ENCODE results near the gene DHRS11. TPM values are rescaled to one million over a fixed set of nuclear protein-coding genes. Genes with fewer than 3 reads are reported as not detected.
A peak's percentile ranks its signal among the peaks of the same experiment; 100 is the strongest.

Gene DHRS11
- total and polyA plus RNA-seq, 2 experiments from 2014 or later, result 21.9 to 25.0 TPM

DNA sequence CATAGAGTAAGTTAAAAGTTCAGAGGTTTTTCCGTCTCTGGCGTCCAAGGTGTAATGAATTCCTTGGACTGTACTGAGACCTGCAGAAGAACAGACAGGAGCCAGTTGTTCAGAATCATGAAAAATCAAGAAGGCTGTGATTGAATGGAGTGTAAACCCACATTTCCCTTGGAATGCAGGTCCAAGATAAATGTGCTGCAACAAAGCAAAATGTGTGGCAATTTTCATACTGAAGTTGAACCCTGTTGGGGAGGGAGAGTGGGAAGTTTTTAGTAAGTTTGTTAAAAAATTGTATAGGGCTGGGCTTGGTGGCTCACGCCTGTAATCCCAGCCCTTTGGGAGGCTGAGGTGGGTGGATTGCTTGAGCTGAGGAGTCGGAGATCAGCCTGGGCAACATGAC, 25.6 kb upstream of the DHRS11 start:
- peak in 1 of 2 donors; percentile 70 for DNase-seq (ENCODE audit: low read depth in 1 of 2, low spot score in 1 of 2)
- Histone ChIP-seq H3K4me1 (ENCODE audit: low read depth) (no peaks in the 10 kb centered on the region), H3K9me3 (ENCODE audit: low read depth) (no peaks in the 10 kb centered on the region), H3K27me3 (no peaks in the 10 kb centered on the region), H3K4me3 (no peak overlapping the region), H3K36me3 (peaks cover 60% of the 10 kb centered on the region), H3K27ac (no peak overlapping the region)
- TF ChIP-seq, protein P1, sequence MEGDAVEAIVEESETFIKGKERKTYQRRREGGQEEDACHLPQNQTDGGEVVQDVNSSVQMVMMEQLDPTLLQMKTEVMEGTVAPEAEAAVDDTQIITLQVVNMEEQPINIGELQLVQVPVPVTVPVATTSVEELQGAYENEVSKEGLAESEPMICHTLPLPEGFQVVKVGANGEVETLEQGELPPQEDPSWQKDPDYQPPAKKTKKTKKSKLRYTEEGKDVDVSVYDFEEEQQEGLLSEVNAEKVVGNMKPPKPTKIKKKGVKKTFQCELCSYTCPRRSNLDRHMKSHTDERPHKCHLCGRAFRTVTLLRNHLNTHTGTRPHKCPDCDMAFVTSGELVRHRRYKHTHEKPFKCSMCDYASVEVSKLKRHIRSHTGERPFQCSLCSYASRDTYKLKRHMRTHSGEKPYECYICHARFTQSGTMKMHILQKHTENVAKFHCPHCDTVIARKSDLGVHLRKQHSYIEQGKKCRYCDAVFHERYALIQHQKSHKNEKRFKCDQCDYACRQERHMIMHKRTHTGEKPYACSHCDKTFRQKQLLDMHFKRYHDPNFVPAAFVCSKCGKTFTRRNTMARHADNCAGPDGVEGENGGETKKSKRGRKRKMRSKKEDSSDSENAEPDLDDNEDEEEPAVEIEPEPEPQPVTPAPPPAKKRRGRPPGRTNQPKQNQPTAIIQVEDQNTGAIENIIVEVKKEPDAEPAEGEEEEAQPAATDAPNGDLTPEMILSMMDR (IDR thresholded peaks at IDR 0.05; ENCODE audit: low read depth, low read length), result no peak

DNA sequence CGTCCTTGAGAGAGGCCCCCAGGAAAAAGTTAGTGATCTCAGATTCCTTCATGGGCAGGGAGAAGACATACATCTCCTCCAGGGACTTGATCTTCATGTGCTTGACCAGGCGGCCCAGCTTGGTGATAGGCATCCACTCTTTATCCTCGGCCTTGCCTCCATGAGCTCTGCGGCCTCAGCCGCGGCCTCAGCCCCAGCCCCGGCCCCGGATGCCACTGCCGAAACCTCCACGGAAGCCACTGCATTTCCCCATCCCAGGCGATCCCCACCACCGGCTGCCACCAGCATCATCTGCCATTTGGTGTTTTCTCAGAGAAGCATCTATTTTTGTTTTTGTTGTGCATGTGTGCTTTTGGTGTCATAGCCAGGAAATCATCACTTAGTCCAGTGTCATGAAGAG, 16.7 kb upstream of the DHRS11 start:
- H3K27ac ChIP-seq, result no peak overlapping the region
- no peaks in the 10 kb centered on the region for H3K4me1 ChIP-seq (ENCODE audit: low read depth)
- H3K4me3 ChIP-seq, result no peak overlapping the region
- TF ChIP-seq, protein P1 (IDR thresholded peaks at IDR 0.05; ENCODE audit: low read depth, low read length), result no peak
- peaks cover 35% of the 10 kb centered on the region for H3K36me3 ChIP-seq
- no peak for DNase-seq (ENCODE audit: low read depth in 1 of 2, low spot score in 1 of 2)
- H3K27me3 ChIP-seq, result no peaks in the 10 kb centered on the region
- H3K9me3 ChIP-seq (ENCODE audit: low read depth), result no peaks in the 10 kb centered on the region

DNA sequence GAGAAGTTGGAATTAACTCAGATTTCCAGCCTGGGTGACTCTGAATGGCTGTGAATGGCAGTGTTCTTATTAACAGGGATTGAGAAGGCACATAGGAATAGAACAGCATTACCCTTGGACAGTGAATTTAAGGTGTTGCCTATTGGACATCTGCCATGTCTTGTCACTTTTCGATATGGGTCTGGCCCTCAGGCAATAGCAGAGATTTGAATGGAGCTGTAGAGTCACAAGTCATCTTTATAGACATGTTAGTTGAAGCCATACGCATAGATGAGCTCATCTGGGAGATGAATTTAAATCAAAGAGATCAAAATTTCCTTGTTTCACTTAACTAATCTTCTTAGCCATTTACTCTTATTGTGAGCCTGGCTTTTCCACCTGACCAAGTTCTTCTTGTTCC, 14.9 kb upstream of the DHRS11 start:
- TF ChIP-seq, protein P1 (IDR thresholded peaks at IDR 0.05; ENCODE audit: low read depth, low read length), result no peak
- no peak overlapping the region for H3K27ac ChIP-seq
- no peak for DNase-seq (ENCODE audit: low read depth in 1 of 2, low spot score in 1 of 2)
- H3K27me3 ChIP-seq, result no peaks in the 10 kb centered on the region
- H3K36me3 ChIP-seq, result peaks cover 39% of the 10 kb centered on the region
- no peak overlapping the region for H3K4me3 ChIP-seq
- H3K4me1 ChIP-seq (ENCODE audit: low read depth), result no peaks in the 10 kb centered on the region
- H3K9me3 ChIP-seq (ENCODE audit: low read depth), result no peaks in the 10 kb centered on the region

DNA sequence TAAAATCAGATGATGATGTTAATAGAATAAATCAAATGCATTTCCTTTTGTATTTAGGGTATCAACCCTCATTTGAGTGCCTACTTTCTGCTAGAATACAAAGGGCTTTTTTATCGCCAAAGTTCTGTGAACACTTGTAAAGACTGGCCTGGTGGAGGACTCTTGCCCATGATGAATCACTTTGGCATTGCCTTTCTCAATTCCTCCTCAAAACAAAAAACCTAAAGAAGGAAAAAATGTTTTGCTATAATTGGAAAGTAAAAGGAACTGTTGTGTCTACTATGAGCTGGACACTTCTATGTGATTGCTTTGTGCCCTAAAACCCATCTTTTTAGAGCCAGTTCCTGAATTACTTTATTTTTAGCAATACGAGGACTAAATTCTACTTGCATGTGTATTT, 13.0 kb upstream of the DHRS11 start:
- peaks cover 49% of the 10 kb centered on the region for H3K36me3 ChIP-seq

DNA sequence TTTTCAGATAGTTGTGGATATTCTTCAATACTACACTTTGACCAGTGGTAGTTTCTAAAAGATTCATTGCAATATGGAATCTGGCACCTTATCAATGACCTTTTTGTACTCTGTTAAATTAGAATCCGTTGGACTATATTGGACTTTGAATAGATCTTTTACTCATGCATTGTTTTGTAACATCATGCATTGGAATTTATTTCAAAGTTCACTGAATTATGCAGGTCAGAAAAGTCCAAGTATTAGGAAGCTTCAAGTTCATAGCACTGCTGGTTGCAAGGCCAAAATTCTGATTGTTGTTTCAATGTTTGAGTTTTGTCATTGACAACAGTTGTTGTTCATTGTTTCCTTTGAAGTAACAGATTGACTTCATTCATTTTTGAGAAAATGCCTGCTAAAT, 7.9 kb upstream of the DHRS11 start:
- DNase-seq (ENCODE audit: low read depth in 1 of 2, low spot score in 1 of 2), result no peak
- H3K27me3 ChIP-seq, result no peaks in the 10 kb centered on the region
- H3K4me3 ChIP-seq, result no peak overlapping the region
- H3K27ac ChIP-seq, result no peak overlapping the region
- no peaks in the 10 kb centered on the region for H3K9me3 ChIP-seq (ENCODE audit: low read depth)
- TF ChIP-seq, protein P1 (IDR thresholded peaks at IDR 0.05; ENCODE audit: low read depth, low read length), result no peak
- no peaks in the 10 kb centered on the region for H3K4me1 ChIP-seq (ENCODE audit: low read depth)
- peaks cover 74% of the 10 kb centered on the region for H3K36me3 ChIP-seq

More for the DNA sequence above, 13.0 kb upstream of the DHRS11 start:
- TF ChIP-seq, protein P1 (IDR thresholded peaks at IDR 0.05; ENCODE audit: low read depth, low read length), result no peak
- H3K27me3 ChIP-seq, result no peaks in the 10 kb centered on the region
- peak in 1 of 2 donors; percentile 16 for DNase-seq (ENCODE audit: low read depth in 1 of 2, low spot score in 1 of 2)
- no peak overlapping the region for H3K27ac ChIP-seq
- no peaks in the 10 kb centered on the region for H3K9me3 ChIP-seq (ENCODE audit: low read depth)
- no peak overlapping the region for H3K4me3 ChIP-seq
- no peaks in the 10 kb centered on the region for H3K4me1 ChIP-seq (ENCODE audit: low read depth)

DNA sequence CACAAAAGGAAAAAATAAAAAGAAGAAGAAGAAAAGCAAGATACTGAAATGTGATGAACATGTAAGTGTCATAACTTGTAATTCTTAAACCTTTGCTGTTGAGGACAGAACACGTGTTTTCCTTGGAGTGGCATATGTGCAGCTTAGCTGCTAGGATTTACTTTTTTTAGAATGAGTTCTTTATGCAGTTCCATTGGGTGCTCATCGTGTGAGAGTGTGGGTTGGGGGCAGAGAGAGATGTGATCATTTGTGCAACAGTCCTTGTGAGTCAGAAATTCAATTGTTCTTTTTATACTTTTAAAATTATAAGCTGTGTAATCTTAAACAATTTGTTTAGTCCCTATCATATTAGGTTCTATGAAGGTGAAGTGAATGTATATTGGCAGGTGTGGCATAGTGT, 5.5 kb upstream of the DHRS11 start:
- H3K27me3 ChIP-seq, result no peaks in the 10 kb centered on the region
- H3K36me3 ChIP-seq, result peaks cover 64% of the 10 kb centered on the region
- H3K4me3 ChIP-seq, result no peak overlapping the region
- DNase-seq (ENCODE audit: low read depth in 1 of 2, low spot score in 1 of 2), result no peak
- H3K27ac ChIP-seq, result no peak overlapping the region
- peaks cover 3% of the 10 kb centered on the region for H3K4me1 ChIP-seq (ENCODE audit: low read depth)
- TF ChIP-seq, protein P1 (IDR thresholded peaks at IDR 0.05; ENCODE audit: low read depth, low read length), result no peak
- no peaks in the 10 kb centered on the region for H3K9me3 ChIP-seq (ENCODE audit: low read depth)
